Inflammatory macrophage treated with lipopolysaccharide for 1 hour (primary cell): ENCODE results near the gene CTTN.

Experiments
- DNase-seq, 2 donors: peaks; one replicate each; pipeline ENCODE4 v3.0.0-alpha.2; 2020 to 2022

Gene CTTN

DNA sequence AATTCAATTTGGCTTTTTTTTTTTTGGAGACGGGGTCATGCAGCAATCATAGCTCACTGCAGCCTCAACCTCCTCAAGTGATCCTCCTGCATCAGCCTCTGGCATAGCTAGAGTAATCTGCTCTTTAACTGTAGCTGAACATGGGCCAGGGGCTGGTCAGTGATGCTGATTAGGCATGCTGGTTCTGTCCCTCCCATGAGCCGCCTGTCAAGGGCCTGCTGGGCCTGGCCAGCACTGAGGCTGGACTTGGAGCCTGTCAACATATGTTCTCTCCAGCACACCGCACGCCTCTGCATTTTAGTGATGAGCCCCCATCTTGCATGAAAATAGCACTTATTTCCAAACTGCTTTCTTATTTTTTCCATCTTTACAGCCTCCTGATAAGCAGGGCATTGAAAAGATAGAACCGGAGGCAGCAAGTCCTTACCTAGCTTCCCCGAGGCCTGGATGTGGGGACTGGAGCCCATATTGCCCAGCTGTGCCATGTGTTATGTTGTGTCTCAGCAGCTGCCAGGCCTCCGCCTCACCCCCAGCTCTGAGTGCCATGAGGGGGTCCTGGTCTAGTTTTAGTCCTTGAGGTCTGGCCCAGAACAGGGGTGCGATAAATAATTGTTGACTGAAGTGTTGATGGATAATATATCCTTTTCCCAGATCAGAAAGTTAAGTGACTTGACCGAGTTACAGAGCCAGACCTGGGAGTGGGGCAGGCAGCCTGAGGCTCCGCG, 80.0 kb downstream of the CTTN start:
- no peak for DNase-seq

DNA sequence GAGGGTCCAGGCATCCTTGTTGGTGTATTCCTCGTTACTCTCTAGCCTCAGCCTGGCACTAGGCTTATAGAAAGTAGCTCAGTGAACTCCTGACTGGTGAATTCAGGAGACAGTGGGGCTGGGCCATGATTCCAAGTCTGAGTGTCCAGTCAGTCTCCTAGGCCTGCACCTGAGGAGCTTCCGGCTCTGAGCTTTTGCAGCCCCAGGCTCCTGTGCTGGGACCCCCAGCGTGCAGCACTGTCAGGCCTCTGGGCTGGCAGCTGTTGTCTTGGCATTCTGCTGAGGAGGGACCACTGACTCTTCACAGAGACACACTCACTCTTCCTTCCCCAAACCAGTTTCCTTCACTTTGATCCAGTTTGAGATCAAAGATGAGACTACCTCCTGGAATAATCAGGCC, 82.4 kb downstream of the CTTN start:
- no peak for DNase-seq

DNA sequence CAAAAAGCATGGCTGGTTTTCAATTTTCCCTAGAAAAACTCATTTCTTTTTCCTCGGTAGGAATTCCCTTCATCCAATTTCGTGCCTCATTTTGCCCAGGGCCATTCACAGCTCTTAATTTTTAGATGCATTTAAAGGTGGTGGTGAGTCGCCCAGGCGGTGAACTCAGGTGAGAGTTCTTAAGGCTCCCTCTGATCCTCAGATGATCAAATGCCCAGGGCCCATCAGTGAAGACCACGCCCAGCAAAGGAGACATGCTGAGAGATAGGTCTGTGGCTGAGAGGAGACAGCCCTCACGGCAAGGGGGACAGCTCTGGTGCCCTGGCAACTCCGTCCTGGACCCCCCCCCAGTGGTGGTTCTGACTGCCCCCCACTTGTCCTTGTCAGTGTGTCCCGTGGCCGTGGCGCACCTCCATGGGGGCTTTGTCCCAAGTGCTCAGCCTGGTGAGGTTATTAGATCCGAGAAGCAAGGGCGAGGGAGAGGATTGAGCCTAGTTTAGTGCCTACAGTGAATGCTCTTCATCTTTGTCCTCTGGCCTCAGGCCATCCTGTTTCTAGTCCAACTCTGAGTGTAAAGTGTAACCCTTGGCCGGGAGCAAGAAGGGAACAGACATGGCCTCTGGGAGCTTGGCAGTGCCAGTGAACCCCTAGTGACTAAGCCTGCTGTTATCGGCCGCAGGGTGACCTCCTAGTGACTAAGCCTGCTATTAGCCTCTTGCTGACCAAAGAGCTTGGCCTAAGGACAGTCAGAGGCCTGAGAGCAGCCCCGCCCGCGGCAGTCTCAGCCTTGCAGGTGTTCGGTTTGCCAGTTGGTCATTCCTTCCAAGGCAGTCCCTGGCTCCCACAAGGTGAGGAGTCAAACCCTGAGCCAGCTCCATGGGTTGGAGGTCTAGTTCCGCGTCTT, 83.5 kb downstream of the CTTN start:
- no peak for DNase-seq

DNA sequence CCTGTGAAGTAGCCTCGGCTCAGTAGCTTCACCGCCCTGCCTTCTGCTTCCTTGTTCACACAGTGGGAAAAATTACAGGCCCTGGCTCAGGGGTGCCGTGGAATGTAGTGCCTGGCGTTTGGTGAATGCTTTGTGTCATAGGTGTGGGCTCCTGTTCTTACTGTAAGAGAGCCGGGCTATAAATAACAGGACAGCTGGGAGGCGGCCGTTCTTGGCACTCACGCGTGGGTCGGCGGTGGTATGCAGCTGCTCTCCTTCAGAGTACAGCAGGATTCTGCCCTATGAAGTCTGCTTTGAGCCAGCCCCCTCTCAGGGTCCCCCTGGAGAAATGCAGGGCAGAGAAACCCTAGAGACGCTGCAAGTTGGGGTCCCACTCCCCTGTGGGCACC, 84.2 kb downstream of the CTTN start:
- no peak for DNase-seq

DNA sequence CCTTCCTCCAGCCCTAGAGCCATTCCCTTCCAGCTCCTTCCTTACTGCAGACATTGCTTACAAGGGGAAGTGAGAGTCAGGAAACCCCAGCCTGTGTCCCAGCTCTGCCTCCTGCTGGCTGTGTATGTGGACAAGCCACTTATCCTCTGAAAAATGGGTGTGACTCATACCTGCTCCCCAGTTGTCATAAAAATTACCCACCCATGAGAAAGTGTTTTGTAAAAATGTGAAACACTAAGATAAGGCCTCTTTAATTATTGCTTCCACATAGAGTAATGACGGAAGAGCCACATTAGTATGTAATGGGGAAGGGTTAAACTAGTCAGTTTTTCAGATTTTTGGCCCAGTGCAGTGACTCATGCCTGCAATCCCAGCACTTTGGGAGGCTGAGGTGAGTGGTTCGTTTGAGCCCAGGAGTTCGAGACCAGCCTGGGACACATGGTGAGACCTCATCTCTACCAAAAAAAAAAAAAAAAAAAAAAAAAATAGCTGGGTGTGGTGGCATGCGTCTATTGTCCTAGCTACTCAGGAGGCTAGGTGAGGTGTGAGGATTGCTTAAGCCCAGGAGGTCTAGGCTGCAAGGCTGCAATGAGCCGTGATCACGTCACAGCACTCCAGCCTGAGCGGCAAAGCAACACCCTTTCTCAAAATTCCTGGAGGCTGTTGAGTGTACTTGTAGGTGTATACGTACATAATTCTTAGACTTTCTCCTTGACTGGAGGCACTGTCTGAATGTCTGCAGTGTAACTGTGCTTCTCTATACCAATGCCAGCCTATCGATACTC, 84.9 kb downstream of the CTTN start:
- peak; percentile 90 to 95 for DNase-seq

DNA sequence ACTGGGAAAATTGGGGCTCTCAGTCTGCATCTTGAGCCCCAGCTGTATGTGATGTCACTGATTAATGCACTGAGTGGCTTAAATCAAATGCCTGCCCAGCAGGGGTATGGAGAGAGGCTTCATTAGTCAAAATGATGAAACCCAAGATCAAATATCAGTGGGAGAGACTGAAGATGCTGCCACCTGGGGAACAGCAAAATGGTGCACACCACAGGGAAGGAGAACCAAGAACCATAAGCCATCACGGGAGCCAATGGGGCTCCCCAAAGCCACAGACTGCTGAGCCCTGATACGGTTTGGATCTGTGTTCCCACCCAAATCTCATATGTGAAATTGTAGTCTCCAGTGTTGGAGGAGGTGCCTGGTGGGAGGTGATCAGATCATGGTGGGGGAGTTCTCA, 85.6 kb downstream of the CTTN start:
- DNase-seq, result no peak

DNA sequence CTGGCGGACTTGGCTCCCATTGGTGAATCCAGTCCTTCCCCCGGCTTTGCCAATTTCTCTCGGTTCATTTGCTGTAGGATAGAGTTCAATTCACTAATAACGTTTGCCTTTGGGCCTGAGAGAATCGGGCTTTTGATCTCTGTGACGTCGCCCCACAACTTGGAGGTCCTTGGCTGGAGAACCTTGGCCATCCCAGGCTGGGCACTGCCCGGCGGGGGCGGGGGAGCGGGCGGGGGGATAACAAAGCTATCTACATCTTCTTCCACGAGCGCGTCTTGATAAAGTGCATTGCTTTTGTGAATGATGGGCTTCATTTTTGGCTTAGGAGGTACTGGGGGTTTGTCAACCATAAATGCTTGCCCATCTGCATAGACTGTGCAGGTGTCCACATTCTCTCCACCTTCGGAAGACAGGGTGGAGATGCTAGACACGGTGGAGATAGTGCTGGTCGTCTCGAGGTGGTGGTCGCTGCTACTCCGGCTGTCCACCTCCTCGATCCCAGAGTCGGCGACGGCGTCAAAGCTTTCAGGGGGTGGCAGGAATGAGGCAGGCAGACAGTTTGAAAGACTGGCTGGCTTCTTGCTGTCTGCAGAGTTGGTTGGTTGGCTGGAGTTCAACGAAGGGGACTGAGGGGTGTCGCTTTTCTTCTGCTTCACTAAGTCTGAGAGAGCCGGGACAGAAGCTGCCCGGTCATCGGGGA, 87.1 kb downstream of the CTTN start:
- no peak for DNase-seq

DNA sequence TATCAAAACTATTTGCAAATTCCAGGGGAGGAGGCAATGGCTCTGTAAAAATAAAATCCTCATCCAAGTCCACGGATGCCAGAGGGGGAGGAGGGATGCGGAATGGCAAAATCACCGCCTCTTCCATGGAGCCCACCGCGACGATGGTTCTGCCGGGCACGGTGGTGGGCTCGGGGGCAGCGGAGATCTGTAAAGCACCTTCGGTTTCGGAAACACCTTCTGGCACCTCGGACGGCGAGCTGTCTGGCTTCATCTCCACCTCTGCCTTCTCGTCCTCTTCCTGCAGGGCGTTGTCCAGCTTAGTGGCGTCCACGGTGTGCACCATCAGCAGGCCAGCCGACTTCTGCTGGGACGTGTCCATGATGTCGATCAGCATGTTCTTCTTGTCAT, 87.7 kb downstream of the CTTN start:
- no peak for DNase-seq
